HG03196 (cell line): ENCODE data around the gene SFT2D1.

ENCODE experiments used
- ATAC-seq: cut with Tn5 transposase; IDR thresholded peaks from one replicate; pipeline ENCODE4 v1.9.1; 2021; ENCODE audit not compliant: unreplicated experiment

SFT2D1 gene

DNA sequence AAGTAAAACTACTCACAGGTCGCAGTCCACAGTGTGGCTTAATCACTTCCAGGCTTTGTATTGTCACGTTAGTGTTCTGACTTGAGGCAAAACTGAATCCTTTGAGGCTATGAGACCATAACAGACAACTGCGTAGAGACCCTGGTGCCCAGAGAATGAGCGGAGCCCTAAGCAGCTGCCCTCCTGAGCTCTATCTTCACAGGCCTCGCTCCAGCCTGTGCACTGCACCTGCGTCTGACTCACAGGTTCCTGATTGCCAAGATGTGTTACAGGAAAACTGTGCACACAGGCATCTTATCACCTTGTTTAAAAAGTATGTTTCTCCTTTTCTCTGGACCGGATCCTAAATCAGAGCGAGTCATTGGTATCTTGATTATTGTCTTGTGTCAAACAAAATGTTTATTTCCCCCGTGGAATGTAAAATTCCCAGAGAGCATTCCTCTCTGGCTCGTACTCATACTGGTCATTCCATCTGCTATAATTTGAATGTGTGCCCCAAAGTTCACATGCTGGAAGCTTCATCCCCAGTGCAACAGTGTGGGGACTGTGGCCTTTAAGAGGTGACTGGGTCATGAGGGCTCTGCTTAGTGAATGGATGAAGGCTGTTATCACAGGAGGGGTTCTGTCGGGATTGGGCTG, 59.8 kb downstream of the SFT2D1 start:
- ATAC-seq: no peak

GRCh38 chr6:166281104-166281503, 61.2 kb downstream of the SFT2D1 start:
- ATAC-seq: no peak

DNA sequence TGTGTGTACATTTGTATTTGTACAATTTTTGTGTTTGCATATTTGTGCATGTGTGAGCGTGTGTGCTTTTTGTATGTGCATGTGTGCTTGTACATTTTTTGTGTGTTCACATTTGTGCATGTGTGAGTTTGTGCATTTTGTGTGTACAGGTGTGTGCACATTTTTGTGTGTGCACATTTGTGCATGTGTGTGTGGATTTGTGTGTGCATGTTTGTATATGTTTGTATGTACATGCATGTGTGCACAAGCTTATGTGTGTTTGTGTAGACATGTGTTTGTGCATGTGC, 63.0 kb downstream of the SFT2D1 start:
- no peak for ATAC-seq

DNA sequence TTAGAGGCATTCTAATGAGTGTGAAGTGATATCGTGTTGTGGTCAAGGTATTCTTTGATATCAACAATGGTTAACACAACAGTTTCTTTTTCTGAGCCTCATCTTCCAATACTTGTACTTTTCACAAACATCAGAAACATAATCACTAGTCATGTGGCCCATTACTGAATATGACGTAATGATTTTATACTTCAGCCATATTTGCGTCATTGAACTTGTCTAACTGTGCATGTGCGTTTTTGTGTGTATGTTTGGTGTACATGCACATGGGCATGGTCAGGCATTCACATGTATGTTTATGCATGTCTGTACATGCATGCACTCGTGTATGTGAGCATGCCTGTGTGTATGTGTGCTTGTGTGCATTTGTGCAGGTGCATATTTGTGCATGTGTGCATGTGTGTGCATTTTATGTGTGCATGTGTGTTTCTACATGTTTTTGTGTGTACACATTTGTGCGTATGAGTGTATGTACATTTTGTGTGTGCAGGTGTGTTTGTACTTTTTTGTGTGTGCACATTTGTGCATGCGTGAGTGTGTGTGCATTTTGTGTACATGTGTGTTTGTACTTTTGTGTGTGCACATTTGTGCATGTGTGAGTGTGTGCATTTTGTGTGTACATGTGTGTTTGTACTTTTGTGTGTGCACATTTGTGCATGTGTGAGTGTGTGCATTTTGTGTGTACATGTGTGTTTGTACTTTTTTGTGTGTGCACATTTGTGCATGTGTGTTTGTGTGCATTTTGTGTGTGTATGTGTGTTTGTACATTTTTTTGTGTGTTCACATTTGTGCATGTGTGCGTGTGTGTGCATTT, 63.6 kb downstream of the SFT2D1 start:
- ATAC-seq: no peak

DNA sequence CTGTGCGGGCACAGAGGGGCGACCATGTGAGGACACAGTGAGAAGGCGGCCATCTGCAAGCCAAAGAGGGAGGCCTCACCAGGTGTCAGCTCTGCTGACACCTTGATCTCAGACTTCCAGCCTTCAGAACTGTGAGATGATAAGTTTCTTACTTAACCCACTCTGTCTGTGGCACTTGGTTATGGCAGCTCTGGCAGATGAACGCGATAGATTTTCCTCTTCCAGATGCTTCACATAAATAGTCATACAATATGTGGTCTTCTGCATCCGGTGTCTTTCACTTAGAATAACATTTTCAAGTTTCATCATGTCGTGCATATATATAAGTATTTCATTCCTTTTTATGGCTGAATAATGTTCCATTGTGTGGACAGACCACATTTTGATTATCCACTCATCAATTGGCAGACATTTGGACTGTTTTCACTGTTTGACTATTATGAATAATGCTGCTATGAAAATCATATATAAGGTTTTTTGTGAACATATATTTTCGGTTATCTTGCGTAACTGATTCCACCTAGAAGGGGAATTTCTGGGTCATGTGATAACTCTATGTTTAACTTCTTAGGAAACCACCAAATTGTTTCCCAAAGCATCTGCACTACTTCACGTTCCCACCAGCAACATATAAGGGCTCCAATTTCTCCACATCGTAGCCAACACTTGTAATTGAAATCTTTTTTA, 64.3 kb downstream of the SFT2D1 start:
- no peak for ATAC-seq

- no peak for ATAC-seq
Measured at GRCh38 chr6:166277018-166277417, 65.3 kb downstream of the SFT2D1 start.

DNA sequence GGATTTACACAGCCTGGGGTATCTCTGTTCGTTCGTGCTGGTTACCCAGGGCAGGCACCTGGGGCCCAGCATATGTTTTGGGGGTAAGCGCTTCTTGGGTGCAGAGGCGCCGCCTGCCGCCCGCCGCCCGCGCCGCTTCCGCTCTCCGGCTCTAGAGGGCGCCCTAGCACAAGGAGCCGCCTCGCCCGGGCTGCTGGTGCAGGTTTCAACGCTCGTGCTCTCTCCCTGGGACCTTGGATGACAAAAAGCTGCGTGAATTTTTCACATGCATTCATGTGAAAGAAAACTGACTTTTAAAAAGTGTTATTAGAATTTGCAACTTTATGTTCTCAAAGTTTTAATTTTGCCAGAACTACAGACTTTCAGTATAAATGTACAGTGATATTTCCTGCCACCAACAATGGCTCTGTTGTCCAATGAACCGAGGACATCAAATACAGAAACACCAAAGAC, 66.6 kb downstream of the SFT2D1 start:
- ATAC-seq: peak; percentile 85

DNA sequence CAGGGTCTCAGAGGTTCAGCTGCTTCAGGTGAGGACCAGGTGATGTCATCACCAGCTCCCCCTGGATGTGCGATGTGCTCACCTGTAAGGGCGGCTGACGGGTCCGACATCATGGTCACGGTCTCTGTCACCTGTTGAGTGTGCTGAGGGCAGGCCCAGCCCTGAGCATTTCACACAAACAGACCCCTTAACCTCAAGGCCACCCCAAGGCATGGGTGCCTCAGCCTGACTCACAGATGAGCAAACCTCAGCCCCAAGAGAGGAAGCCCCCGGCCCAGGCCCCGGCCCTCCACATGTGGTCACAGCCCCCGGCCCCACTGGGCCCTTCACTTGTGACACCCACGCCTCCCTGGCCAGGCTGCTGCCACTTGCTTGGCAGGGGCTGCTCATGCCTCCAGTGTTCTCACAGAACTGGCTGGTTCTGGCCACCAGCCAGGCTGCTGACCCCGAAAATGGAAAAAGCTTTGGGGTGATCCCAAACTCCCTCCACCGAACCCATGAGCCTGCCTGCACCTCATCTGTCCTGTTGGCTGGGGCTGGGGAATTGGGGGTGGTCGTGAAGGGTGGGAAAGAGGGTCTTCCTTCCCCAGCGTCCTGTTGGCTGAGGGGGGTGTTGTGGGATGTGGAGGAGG, 67.5 kb downstream of the SFT2D1 start:
- no peak for ATAC-seq

DNA sequence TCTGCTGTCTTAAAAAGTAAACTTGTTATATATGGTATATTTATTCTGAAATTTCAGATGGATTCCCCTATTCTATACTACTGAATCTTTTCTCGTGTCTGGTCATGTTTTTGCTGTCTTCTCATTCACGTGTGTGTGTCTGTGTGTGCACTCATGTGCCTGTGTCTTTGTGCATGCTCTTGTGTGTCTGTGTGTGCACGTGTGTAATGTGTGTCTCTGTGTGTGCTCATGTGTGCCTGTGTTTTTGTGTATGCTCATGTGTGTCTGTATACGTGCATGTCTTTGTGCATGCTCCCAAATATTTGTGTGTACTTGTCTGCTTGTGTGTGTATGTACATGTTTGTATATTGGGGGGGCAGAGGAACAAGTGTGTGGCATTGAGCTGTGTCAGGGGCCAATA, 68.2 kb downstream of the SFT2D1 start:
- no peak for ATAC-seq

- no peak for ATAC-seq
Measured at GRCh38 chr6:166271376-166271765, 71.0 kb downstream of the SFT2D1 start.

GRCh38 chr6:166270706-166271375, 71.5 kb downstream of the SFT2D1 start:
- no peak for ATAC-seq
